Muscle of leg (tissue), 11 donors: Measurements from ENCODE around the gene GGNBP2. TPM values are rescaled to one million over a fixed set of nuclear protein-coding genes. Genes with fewer than 3 reads are reported as not detected.
"Not testable (repeated sequence)": the region's sequence is repeated elsewhere in the genome, so short reads cannot be mapped to it uniquely, and the experiment has no call there.

Source experiments
- DNase-seq: peaks from one replicate; pipeline ENCODE4 v3.0.0; 2013
- H3K27ac ChIP-seq: one replicate; pipeline ENCODE4 v1.5.1; 2013; ENCODE audit warnings: mild to moderate bottlenecking, low read length, control low read depth
- H3K27me3 ChIP-seq: one replicate; pipeline ENCODE4 v1.6.1; 2013; ENCODE audit warnings: low read length; ENCODE audit not compliant: control insufficient read depth, insufficient read depth
- H3K36me3 ChIP-seq: one replicate; pipeline ENCODE4 v1.6.1; 2013; ENCODE audit warnings: low read length; ENCODE audit not compliant: control insufficient read depth, insufficient read depth
- H3K4me1 ChIP-seq: one replicate; pipeline ENCODE4 v1.6.1; 2013; ENCODE audit warnings: low read length; ENCODE audit not compliant: control insufficient read depth, insufficient read depth
- H3K4me3 ChIP-seq: one replicate; pipeline ENCODE4 v1.5.1; 2013; ENCODE audit warnings: low read length, control low read depth
- H3K9me3 ChIP-seq: replicated peaks from 2 replicates; pipeline ENCODE4 v1.6.1; 2013; ENCODE audit warnings: low read depth, low read length; ENCODE audit not compliant: control insufficient read depth
- WGBS: methylation state at CpG from one replicate; pipeline ENCODE4 v1.1.5; 2013; ENCODE audit warnings: missing lambda C conversion rate; ENCODE audit not compliant: insufficient coverage; 5-methylcytosine and 5-hydroxymethylcytosine counted together
- polyA plus RNA-seq, 8 donors: library from polyadenylated mRNA; unstranded; fragments of 120-200 nt; gene quantifications; one replicate each; pipeline versions ENCODE4 v1.2.1 to v1.2.3, GENCODE V29; 2013; ENCODE audit warnings: inconsistent platforms in 1 of 8, low replicate concordance in 1 of 8; ENCODE audit not compliant: insufficient read length in 8 of 8, insufficient read depth in 1 of 8
- total RNA-seq: library from RNA; stranded (reverse); fragments of 120-200 nt; gene quantifications from one replicate; pipeline ENCODE4 v1.2.4, GENCODE V29; 2013

The GGNBP2 gene
- total and polyA plus RNA-seq, 9 donors, result 47.0 to 68.1 (median 53.5) TPM

DNA sequence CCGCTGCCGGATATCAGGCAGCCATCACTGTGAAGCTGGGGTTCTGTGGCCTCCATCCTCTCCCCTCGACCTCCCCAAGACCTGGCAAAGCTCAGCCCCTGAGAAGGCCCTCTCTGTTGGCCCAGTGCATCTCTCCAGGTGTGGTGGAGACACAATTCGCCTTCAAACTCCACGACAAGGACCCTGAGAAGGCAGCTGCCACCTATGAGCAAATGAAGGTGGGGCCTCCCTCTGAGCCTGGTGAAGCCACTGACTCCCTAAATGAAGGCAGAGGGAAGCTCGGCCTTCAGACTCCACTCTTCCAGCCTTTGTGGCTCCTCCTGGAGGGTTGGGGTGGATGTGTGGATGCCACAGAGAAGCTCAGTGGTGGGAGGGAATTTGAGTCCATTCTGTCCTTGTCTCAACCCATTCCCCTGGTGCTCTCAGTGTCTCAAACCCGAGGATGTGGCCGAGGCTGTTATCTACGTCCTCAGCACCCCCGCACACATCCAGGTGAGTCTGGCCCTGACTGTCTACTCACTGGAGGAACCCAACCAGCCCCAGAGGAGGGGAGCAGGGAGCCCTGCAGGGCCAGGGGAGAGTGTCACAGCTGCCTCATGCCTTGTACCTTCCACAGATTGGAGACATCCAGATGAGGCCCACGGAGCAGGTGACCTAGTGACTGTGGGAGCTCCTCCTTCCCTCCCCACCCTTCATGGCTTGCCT lies 55.0 kb downstream of the GGNBP2 start:
- Histone ChIP-seq H3K36me3 (no peaks in the 10 kb centered on the region), H3K4me3 (no peak overlapping the region), H3K27me3 (no peaks in the 10 kb centered on the region), H3K4me1 (peaks cover 21% of the 10 kb centered on the region), H3K9me3 (no peaks in the 10 kb centered on the region), H3K27ac (no peak overlapping the region)
- no peak for DNase-seq
- WGBS, result 92% methylated on average over 6 of the region's 11 CpGs

DNA sequence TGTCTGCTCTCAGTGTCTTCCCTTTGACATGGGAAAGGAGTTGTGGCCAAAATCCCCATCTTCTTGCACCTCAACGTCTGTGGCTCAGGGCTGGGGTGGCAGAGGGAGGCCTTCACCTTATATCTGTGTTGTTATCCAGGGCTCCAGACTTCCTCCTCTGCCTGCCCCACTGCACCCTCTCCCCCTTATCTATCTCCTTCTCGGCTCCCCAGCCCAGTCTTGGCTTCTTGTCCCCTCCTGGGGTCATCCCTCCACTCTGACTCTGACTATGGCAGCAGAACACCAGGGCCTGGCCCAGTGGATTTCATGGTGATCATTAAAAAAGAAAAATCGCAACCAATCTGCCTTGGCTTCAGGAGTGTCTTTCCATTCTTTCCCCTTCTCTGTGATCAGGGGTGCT lies 55.7 kb downstream of the GGNBP2 start:
- Histone ChIP-seq H3K36me3 (no peaks in the 10 kb centered on the region), H3K27ac (no peak overlapping the region), H3K27me3 (no peaks in the 10 kb centered on the region), H3K4me1 (peaks cover 21% of the 10 kb centered on the region), H3K9me3 (no peaks in the 10 kb centered on the region), H3K4me3 (no peak overlapping the region)
- 42% methylated on average over 3 of the region's 3 CpGs for WGBS
- no peak for DNase-seq

DNA sequence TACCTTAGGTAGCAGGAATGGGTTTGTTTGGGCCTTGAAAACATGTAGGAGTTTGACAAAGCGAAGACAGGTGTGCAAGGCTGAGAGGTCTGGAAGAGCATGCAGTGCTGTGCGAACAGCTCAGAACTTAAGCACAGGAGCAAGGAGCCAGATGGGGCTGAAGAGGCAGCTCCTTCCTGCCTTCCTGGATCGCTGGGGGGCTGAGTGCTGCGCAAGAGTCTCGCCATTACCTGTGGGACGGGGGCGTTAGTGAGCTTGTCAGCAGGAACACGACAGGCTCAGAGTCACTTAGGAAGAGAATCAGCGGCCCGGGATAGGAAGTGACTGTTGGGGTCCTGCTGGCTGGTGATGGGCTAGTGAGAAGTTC lies 56.2 kb downstream of the GGNBP2 start:
- 8% methylated on average over 10 of the region's 10 CpGs for WGBS

DNA sequence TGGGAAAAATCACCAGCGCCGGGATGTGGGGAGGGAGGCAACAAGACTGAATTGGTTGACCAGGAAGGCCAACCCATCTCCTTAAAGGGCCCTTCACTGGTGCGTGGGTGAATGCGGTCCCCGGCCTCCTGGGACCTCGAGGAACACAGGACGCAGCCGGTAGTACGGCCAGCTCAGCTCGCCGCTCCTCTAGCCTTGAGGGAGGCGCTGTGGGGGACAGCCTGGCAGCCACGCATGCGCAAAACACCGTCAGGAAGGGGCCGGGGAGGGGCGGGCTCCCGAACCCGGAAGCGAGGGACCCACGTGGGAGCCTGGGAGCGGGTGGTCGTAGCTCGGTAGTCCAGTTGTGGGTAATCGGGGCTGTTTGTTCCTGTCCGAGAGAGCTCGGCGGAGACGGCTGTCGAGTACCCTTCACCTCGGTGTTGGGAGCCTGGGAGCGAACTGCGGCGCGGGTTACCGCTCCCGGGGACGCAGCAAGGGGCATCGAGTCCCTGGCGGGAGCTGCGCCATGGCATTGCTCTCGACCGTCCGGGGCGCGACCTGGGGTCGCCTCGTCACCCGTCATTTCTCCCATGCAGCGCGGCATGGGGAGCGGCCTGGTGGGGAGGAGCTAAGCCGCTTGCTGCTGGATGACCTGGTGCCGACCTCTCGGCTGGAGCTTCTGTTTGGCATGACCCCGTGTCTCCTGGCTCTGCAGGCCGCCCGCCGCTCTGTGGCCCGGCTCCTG lies 56.7 kb downstream of the GGNBP2 start, which contains the start of gene MRM1:
Gene MRM1, plus strand, starts transcription at position 281 of the 727 bp plus-strand sequence. Its CDS starts 228 bp downstream, at position 509.
- H3K27ac ChIP-seq, result peak within 1 kb of the TSS; percentile 74
- H3K27me3 ChIP-seq, result no peaks in the 10 kb centered on the region
- H3K9me3 ChIP-seq, result no peaks in the 10 kb centered on the region
- H3K36me3 ChIP-seq, result no peaks in the 10 kb centered on the region
- under 1% methylated on average over 60 of the region's 60 CpGs for WGBS
- H3K4me3 ChIP-seq, result peak within 1 kb of the TSS; percentile 95
- H3K4me1 ChIP-seq, result peaks cover 21% of the 10 kb centered on the region
- DNase-seq, result peak; percentile 94

More for the DNA sequence above, 56.2 kb downstream of the GGNBP2 start:
- Histone ChIP-seq H3K27ac (peak overlapping the region; percentile 74), H3K4me3 (peak overlapping the region; percentile 95), H3K4me1 (peaks cover 21% of the 10 kb centered on the region), H3K27me3 (no peaks in the 10 kb centered on the region), H3K9me3 (no peaks in the 10 kb centered on the region), H3K36me3 (no peaks in the 10 kb centered on the region)
- no peak for DNase-seq

DNA sequence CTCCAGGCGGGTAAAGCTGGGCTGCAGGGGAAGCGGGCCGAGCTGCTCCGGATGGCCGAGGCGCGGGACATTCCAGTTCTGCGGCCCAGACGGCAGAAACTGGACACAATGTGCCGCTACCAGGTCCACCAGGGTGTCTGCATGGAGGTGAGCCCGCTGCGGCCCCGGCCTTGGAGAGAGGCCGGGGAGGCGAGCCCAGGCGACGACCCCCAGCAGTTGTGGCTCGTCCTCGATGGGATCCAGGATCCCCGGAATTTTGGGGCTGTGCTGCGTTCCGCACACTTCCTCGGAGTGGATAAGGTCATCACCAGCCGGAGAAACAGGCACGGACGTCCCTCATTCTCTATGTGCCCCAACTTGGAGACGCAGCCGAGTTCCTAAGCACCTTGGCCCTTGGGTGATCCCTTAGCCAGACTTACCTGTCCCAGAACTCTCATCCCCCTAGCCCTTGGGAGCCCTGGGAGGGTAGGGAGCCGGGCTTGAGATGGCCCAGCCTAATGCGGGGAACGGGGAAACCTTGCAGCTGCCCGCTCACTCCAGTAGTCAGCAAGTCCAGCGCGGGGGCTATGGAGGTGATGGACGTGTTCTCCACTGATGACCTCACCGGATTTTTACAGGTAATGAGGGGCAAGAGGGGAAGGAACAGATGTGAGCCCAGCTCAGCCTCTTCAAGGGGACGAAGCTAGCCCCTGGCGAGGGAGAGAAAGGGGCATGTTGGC lies 57.5 kb downstream of the GGNBP2 start:
- Histone ChIP-seq H3K27me3 (no peaks in the 10 kb centered on the region), H3K36me3 (no peaks in the 10 kb centered on the region), H3K27ac (no peak overlapping the region), H3K4me3 (peak overlapping the region; percentile 95), H3K4me1 (peaks cover 21% of the 10 kb centered on the region), H3K9me3 (no peaks in the 10 kb centered on the region)
- 1% methylated on average over 28 of the region's 38 CpGs for whole genome bisulfite sequencing
- DNase-seq, result peak; percentile 21

DNA sequence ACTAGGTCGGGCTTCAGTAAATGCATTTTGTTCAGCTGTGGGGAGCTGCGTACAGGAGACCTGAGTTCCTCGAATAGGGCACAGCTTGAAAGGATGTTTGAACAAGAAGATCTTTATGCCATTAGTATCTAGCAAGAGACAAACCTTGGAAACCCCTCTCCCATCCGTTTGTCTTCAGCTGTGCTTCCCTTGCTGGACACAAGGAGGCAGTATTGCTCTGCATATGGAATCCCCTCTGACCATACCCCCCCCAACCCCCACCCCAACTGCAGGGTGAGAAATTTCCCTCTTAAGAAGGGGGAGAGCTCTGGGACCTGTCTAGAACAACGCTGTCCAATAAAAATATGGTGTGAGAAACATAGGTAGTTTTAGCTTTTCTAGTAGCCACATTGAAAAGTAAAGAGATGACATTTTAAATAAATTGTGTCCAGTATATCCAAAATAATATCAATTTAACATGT lies 58.2 kb downstream of the GGNBP2 start:
- peak; percentile 57 for DNase-seq
- H3K9me3 ChIP-seq, result no peaks in the 10 kb centered on the region

DNA sequence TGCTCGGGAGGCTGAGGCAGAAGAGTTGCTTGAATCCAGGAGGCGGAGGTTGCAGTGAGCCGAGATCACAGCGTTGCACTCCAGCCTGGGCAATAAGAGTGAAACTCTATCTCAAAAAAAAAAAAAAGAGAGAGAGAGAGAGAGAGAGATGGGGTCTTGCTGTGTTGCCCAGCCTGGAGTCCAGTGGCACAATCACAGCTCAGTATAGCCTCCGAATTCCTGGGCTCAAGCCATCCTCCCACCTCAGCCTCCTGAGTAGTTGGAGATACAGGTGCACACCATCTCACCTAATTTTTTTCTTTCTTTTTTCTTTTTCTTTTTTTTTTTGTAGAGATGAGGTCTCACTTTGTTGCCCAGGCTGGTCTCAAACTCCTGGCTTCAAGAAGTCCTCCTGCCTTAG lies 60.3 kb downstream of the GGNBP2 start:
- H3K4me3 ChIP-seq, H3K27me3 ChIP-seq, H3K9me3 ChIP-seq, H3K27ac ChIP-seq, H3K36me3 ChIP-seq, DNase-seq: not testable (repeated sequence)
- no CpG with 5 or more reads among the region's 5 CpGs for WGBS
- peaks cover 31% of the 10 kb centered on the region for H3K4me1 ChIP-seq

More for the DNA sequence above, 58.2 kb downstream of the GGNBP2 start:
- no peaks in the 10 kb centered on the region for H3K27me3 ChIP-seq
- H3K4me1 ChIP-seq, result peaks cover 21% of the 10 kb centered on the region
- H3K27ac ChIP-seq, result no peak overlapping the region
- H3K36me3 ChIP-seq, result no peaks in the 10 kb centered on the region
- no CpG with 5 or more reads among the region's 5 CpGs for WGBS
- peak overlapping the region; percentile 95 for H3K4me3 ChIP-seq

DNA sequence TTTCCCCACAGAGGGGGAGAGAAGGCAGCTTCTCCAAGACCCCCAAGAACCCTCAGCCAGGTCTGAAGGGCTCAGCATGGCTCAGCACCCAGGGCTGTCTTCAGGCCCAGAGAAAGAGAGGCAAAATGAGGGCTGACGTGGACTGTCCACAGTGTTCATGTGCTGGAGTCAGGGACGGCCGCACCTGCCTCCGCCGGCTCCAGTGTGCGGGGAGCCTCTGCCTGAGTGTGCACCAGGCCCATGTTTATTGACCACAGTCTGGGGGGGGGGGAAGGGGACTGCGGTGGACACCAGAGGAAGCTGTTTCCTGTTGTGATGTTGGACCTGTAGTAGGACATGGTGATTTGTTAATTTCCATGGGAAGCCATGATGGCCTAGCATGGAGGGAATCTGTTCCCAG lies 63.6 kb downstream of the GGNBP2 start:
- Histone ChIP-seq H3K9me3 (no peaks in the 10 kb centered on the region), H3K36me3 (no peaks in the 10 kb centered on the region), H3K4me1 (peaks cover 19% of the 10 kb centered on the region), H3K27ac (no peak overlapping the region), H3K27me3 (peaks cover 4% of the 10 kb centered on the region), H3K4me3 (no peak overlapping the region)
- DNase-seq, result no peak
- 64% methylated on average over 7 of the region's 7 CpGs for WGBS

DNA sequence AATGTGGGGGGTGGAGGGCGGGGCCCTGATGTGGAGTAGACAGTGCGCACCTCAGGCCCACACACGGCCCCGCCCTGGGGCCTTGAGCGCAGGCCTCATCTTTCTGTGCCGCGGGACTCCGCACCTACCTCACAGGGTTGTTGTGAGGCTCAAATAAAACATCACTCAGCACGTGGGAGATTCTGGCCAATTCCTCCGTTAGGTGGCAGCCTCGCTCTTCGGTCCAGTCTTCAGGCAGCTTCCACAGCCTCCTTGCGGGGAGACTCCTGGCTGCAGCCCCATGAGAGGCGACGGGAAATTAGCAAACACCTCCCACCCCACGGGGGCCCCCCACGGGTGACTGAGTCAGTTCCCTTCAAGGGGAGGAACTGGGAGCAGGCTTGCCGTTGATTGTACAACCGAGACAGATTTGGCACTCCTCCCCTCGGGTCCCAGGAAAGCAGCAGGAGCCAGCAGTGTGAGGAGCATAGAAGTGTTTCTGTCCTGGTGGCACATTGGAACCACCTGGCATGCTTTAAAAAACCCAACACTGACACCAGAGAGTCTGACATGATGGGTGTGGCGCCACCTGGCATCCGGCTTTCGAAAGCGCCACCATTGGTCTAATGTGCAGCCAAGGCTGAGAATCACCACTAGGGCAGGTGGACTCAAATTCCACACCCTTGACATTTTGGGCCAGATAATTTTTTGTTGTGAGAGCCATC lies 64.2 kb downstream of the GGNBP2 start:
- H3K9me3 ChIP-seq, result no peaks in the 10 kb centered on the region
- peaks cover 25% of the 10 kb centered on the region for H3K4me1 ChIP-seq
- no peak overlapping the region for H3K4me3 ChIP-seq
- no peak overlapping the region for H3K27ac ChIP-seq
- peaks cover 6% of the 10 kb centered on the region for H3K27me3 ChIP-seq
- peak; percentile 69 for DNase-seq
- H3K36me3 ChIP-seq, result no peaks in the 10 kb centered on the region
- WGBS, result 29% methylated on average over 19 of the region's 24 CpGs
